ENCODE results near the gene SEMA4D.
"Not testable (repeated sequence)": the region's sequence is repeated elsewhere in the genome, so short reads cannot be mapped to it uniquely, and the experiment has no call there.

SEMA4D gene

DNA sequence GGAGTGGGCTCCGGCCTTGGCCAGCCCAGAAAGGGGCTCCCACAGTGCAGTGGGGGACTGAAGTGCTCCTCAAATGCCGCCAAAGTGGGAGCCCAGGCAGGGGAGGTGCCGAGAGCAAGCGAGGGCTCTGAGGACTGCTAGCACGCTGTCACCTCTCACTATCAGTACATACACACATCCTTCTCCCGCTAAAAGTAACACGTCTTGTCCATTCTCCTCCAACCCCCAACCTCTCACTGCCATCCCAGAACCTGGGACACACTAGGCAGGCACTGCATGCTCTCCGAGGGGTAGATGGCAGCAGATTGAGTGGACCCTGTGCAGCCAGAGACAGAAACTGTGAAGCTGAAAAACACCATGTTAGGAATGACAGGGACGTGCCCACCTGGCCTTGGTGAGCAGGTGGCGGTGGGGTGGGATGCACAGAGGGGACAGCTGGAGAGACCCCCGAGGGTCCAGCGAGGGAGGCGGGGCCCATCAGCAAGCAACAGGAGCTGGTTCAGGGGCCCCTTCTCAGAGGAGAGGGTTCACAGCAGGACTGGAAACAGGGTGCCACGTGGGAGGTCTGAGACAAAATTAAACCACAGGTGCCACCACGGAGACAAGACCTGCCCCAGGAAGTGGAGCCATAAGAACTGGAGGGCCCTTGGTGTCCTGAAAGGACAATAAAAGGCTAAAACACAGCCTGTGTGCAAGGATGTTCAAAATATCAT is 16.9 kb downstream of the SEMA4D start:
- H3K27ac ChIP-seq: no peak overlapping the region
- TF ChIP-seq, protein P1, sequence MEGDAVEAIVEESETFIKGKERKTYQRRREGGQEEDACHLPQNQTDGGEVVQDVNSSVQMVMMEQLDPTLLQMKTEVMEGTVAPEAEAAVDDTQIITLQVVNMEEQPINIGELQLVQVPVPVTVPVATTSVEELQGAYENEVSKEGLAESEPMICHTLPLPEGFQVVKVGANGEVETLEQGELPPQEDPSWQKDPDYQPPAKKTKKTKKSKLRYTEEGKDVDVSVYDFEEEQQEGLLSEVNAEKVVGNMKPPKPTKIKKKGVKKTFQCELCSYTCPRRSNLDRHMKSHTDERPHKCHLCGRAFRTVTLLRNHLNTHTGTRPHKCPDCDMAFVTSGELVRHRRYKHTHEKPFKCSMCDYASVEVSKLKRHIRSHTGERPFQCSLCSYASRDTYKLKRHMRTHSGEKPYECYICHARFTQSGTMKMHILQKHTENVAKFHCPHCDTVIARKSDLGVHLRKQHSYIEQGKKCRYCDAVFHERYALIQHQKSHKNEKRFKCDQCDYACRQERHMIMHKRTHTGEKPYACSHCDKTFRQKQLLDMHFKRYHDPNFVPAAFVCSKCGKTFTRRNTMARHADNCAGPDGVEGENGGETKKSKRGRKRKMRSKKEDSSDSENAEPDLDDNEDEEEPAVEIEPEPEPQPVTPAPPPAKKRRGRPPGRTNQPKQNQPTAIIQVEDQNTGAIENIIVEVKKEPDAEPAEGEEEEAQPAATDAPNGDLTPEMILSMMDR (conservative IDR thresholded peaks at IDR 0.05): no peak

- H3K27ac ChIP-seq: not testable (repeated sequence)
Observed at GRCh38 chr9:89480372-89480771, 17.5 kb downstream of the SEMA4D start.

DNA sequence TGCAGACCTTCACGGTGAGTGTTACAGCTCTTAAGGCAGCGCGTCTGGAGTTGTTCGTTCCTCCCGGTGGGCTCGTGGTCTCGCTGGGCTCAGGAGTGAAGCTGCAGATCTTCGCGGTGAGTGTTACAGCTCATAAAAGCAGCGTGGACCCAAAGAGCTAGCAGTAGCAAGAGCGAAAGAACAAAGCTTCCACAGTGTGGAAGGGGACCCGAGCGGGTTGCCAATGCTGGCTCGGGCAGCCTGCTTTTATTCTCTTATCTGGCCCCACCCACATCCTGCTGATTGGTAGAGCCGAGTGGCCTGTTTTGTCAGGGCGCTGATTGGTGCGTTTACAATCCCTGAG is 18.3 kb downstream of the SEMA4D start:
- not testable (repeated sequence) for H3K27ac ChIP-seq

- H3K27ac ChIP-seq: peak overlapping the region; percentile 65; the same call in 1 of the 2 replicates
- TF ChIP-seq, protein P1 (conservative IDR thresholded peaks at IDR 0.05): no peak
Observed at GRCh38 chr9:89478821-89479668, 18.9 kb downstream of the SEMA4D start.

DNA sequence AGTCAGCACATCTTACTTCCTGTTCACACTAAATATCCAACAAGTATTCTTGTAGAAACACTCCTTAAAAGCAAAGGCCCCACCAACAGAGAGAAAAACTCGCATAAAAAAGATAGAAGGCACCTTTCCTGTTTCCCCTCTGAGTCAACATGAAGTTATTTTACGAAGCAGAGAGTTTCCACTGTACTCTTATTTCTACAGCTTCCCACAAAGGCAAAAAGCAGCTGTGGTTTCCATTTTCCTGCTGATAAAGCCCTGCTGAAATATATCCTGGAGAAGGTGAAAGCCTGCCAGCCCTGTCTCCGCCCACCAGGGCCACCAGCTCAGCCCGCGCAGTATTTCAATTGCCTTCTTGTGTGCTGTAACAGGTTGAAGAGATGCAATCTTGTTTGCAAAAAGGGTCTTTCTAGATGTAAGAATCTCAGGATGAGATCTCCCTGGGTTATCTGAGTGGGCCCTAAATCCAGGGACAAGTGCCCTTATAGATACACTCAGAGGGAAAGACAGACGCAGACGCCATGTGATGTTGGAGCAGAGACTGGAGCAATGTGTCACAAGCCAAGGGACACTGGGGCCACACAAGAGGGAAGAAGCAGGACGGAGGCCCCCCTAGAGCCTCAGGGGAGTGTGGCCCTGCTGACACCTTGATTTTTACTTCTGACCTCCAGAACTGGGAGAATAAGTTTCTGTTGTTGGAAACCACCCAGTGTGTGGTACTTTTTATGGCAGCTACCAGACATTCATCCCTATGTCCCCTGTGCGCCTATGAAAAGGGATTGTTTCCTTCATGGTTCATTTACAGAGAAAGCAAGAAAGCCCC is 19.9 kb downstream of the SEMA4D start:
- TF ChIP-seq, protein P1 (conservative IDR thresholded peaks at IDR 0.05): no peak
- peak overlapping the region; percentile 65 for H3K27ac ChIP-seq

GRCh38 chr9:89477384-89477783 is 20.5 kb downstream of the SEMA4D start:
- TF ChIP-seq, protein P1 (conservative IDR thresholded peaks at IDR 0.05): no peak
- H3K27ac ChIP-seq: peak overlapping the region; percentile 65

DNA sequence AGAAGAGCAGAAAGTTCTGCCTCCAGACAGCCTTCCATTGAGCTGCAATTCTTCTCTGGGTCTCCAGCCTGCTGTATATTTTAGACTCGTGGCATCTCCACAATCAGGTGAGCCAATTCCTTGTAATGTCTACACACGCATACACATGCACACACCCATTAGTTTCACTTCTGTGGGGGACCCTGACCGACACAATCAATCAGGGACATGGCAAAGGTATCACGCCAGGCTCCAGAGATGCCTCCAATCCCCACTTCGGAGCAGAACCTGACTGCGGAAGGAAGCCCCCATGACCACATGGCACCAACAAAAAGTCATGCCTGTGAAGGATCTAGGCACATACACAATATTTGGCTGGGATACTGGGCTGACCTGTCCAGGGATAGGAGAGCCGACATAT is 21.4 kb downstream of the SEMA4D start:
- TF ChIP-seq, protein P1 (conservative IDR thresholded peaks at IDR 0.05): no peak
- peak overlapping the region; percentile 65; the same call in 1 of the 2 replicates for H3K27ac ChIP-seq

- 0 out of 2 replicates have a peak overlapping the region, but pooled peaks have one; percentile 65 for H3K27ac ChIP-seq
- TF ChIP-seq, protein P1 (conservative IDR thresholded peaks at IDR 0.05): no peak
Observed at GRCh38 chr9:89475891-89476440, 21.9 kb downstream of the SEMA4D start.

Measured in VCaP (cell line).